ENCODE measurements around the gene SEMA3F. TPM values are rescaled to one million over a fixed set of nuclear protein-coding genes. Genes with fewer than 3 reads are reported as not detected.

Gene SEMA3F
- total RNA-seq, 2 experiments from 2014 or later = not detected

DNA sequence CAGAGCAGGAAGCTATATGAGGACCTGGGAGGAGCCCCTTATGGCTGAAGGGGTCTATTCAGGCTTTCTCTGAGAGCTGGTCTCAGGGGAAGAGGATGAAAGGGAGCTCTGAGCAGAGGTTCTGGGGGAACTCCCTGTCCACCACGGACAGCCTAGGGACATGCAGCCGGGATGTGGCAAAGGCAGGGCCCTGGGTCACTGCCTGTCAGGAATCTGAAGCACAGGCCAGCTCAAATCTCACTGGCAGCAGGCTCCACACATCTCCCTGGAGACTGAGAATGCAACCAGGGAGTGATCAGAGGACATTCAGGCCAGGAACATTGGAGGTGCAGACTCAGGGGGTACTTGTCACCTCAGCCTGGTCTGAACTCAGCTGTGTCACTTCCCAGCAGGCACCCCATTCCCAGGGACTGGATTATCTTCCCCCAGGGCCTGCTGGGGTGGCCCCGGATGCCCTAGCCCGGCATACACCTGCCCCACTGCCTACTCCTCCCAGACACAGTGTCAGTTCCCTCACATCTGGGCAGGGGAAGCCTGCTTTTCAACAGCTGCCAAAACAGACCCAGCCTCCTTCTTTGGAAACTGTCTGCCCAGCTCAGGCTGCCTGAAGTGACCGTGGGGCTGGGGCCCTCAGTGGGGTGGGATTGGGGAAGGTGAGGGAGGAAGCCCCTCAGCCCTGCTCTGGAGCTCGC is 18.3 kb upstream of the SEMA3F start:
- no peak for DNase-seq
- peaks cover 11% of the 10 kb centered on the region for H3K4me1 Mint-ChIP-seq
- no peak overlapping the region for H3K4me3 Mint-ChIP-seq
- H3K36me3 Mint-ChIP-seq (ENCODE audit: low read depth) = no peaks in the 10 kb centered on the region
- POLR2A ChIA-PET = interaction anchor here (0.5 kb wide), 1 partner anchor 528 kb away, joined by 3 read pairs; no protein-coding TSS in a partner anchor
- H3K27ac Mint-ChIP-seq = peak overlapping the region; percentile 41
- no peaks in the 10 kb centered on the region for H3K27me3 Mint-ChIP-seq
- no peaks in the 10 kb centered on the region for H3K9me3 Mint-ChIP-seq
- CTCF ChIA-PET = interaction anchor here (1.0 to 1.5 kb wide), 5 partner anchors 7 to 85 kb away, joined by 3 to 4 read pairs (median 4); no protein-coding TSS in a partner anchor

DNA sequence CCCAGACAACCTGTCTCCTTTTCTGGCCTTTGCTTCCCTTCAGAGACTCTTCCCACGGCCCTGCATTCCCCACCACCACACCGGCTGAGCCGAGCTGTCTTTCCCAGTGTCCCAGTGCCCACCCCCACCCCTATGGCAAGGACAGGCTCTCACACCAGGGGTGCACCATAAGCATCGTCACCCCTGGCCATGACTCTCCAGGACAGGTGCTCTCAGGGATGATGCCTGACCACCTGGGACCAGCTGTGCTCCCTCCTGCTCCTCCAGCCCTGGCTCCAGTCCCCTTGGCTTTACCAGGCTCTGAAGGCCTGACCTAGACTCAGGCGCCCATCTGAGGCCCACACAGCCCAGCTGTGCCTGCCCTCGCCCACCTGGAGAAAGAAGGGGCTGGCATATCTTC is 17.6 kb upstream of the SEMA3F start:
- Mint-ChIP-seq H3K4me1 (peaks cover 11% of the 10 kb centered on the region), H3K4me3 (no peak overlapping the region), H3K36me3 (ENCODE audit: low read depth) (no peaks in the 10 kb centered on the region), H3K27me3 (no peaks in the 10 kb centered on the region), H3K27ac (no peak overlapping the region), H3K9me3 (no peaks in the 10 kb centered on the region)
- CTCF ChIA-PET = interaction anchor here (1.0 to 1.4 kb wide), 4 partner anchors 8 to 85 kb away, joined by 3 to 4 read pairs (median 3); no protein-coding TSS in a partner anchor
- no peak for DNase-seq
- POLR2A ChIA-PET = interaction anchor here (0.5 kb wide), 1 partner anchor 527 kb away, joined by 3 read pairs; no protein-coding TSS in a partner anchor

- Mint-ChIP-seq H3K27me3 (no peaks in the 10 kb centered on the region), H3K4me3 (no peak overlapping the region), H3K9me3 (no peaks in the 10 kb centered on the region), H3K36me3 (ENCODE audit: low read depth) (no peaks in the 10 kb centered on the region), H3K4me1 (peaks cover 11% of the 10 kb centered on the region), H3K27ac (peak overlapping the region; percentile 19)
- ChIA-PET POLR2A (interaction anchor here (0.5 kb wide), 1 partner anchor 13 kb away, joined by 3 read pairs; no protein-coding TSS in a partner anchor), CTCF (interaction anchor here (1.0 to 1.4 kb wide), 4 partner anchors 9 to 84 kb away, joined by 3 to 5 read pairs (median 3); no protein-coding TSS in a partner anchor)
- DNase-seq = no peak
Observed at GRCh38 chr3:50138266-50139200, 16.6 kb upstream of the SEMA3F start.

DNA sequence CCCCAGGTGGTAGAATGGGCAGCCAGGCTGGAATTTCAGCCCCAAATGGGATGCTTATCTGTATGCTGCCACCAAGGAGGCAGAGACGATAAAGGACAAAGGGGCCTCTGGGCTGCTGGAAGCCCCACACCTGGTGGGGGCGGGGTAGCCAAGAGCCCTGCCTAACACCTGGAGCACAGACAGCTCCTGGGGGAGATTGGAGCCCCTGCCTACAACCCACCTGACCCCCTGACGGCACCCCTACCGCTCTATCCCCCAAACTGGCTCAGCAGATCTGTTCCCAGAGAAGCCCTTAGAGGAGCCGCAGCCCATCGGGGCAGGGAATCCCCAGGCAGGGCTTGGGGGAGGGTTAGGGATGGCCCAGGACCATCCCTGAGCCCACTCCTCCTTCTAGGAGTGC is 15.8 kb upstream of the SEMA3F start:
- Mint-ChIP-seq H3K27me3 (no peaks in the 10 kb centered on the region), H3K4me1 (peaks cover 11% of the 10 kb centered on the region), H3K9me3 (no peaks in the 10 kb centered on the region), H3K27ac (no peak overlapping the region), H3K36me3 (ENCODE audit: low read depth) (no peaks in the 10 kb centered on the region), H3K4me3 (no peak overlapping the region)
- CTCF ChIA-PET = interaction anchor here (0.6 to 1.0 kb wide), 2 partner anchors 10 to 544 kb away, joined by 3 to 5 read pairs; no protein-coding TSS in a partner anchor
- no peak for DNase-seq
- POLR2A ChIA-PET = no interaction called here

- no peaks in the 10 kb centered on the region for H3K9me3 Mint-ChIP-seq
- peaks cover 11% of the 10 kb centered on the region for H3K4me1 Mint-ChIP-seq
- H3K4me3 Mint-ChIP-seq = no peak overlapping the region
- no peaks in the 10 kb centered on the region for H3K36me3 Mint-ChIP-seq (ENCODE audit: low read depth)
- CTCF ChIA-PET = interaction anchor here (0.6 to 1.2 kb wide), 3 partner anchors 9 to 545 kb away, joined by 3 read pairs; no protein-coding TSS in a partner anchor
- H3K27me3 Mint-ChIP-seq = no peaks in the 10 kb centered on the region
- POLR2A ChIA-PET = no interaction called here
- H3K27ac Mint-ChIP-seq = no peak overlapping the region
- DNase-seq = no peak
Observed at GRCh38 chr3:50139718-50140423, 15.3 kb upstream of the SEMA3F start.

- no peak for DNase-seq
- Mint-ChIP-seq H3K4me1 (peaks cover 11% of the 10 kb centered on the region), H3K4me3 (no peak overlapping the region), H3K36me3 (ENCODE audit: low read depth) (no peaks in the 10 kb centered on the region), H3K9me3 (no peaks in the 10 kb centered on the region), H3K27ac (no peak overlapping the region), H3K27me3 (no peaks in the 10 kb centered on the region)
- POLR2A ChIA-PET = no interaction called here
- CTCF ChIA-PET = no interaction called here
Observed at GRCh38 chr3:50140990-50141389, 14.1 kb upstream of the SEMA3F start.

- Mint-ChIP-seq H3K27ac (no peak overlapping the region), H3K4me3 (no peak overlapping the region), H3K9me3 (no peaks in the 10 kb centered on the region), H3K4me1 (no peaks in the 10 kb centered on the region), H3K36me3 (ENCODE audit: low read depth) (no peaks in the 10 kb centered on the region), H3K27me3 (no peaks in the 10 kb centered on the region)
- DNase-seq = no peak
- ChIA-PET POLR2A (no interaction called here), CTCF (no interaction called here)
Observed at GRCh38 chr3:50146316-50146901, 8.7 kb upstream of the SEMA3F start.

GRCh38 chr3:50147016-50147415 is 8.1 kb upstream of the SEMA3F start:
- H3K9me3 Mint-ChIP-seq = no peaks in the 10 kb centered on the region
- no peaks in the 10 kb centered on the region for H3K36me3 Mint-ChIP-seq (ENCODE audit: low read depth)
- POLR2A ChIA-PET = no interaction called here
- no peaks in the 10 kb centered on the region for H3K4me1 Mint-ChIP-seq
- no peak overlapping the region for H3K4me3 Mint-ChIP-seq
- H3K27ac Mint-ChIP-seq = no peak overlapping the region
- CTCF ChIA-PET = no interaction called here
- H3K27me3 Mint-ChIP-seq = no peaks in the 10 kb centered on the region
- no peak for DNase-seq

DNA sequence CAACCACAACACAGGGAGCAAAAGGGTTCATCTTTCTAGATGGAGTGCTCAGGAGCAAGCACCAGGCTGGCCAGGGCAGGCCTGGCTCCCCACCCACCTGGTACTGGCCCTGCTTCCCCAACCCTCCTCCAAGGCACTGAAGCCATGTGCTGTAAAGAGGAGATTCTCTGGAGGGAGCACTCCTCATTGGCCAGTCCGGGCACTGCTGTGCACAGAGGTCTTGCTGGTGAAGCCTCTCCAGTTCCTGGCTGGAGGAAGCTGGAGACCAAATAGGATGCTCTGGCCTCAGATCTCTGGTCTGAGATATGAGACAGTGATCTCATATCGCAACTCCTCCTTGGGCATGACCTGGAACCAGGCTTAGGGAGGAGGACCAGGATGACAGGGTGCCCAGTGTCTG is 7.7 kb upstream of the SEMA3F start:
- H3K9me3 Mint-ChIP-seq = no peaks in the 10 kb centered on the region
- H3K27me3 Mint-ChIP-seq = peaks cover 2% of the 10 kb centered on the region
- H3K4me1 Mint-ChIP-seq = no peaks in the 10 kb centered on the region
- no peak overlapping the region for H3K4me3 Mint-ChIP-seq
- no peaks in the 10 kb centered on the region for H3K36me3 Mint-ChIP-seq (ENCODE audit: low read depth)
- H3K27ac Mint-ChIP-seq = no peak overlapping the region
- no peak for DNase-seq
- CTCF ChIA-PET = interaction anchor here (1.2 kb wide), 1 partner anchor 32 kb away, joined by 4 read pairs; no protein-coding TSS in a partner anchor
- POLR2A ChIA-PET = no interaction called here

DNA sequence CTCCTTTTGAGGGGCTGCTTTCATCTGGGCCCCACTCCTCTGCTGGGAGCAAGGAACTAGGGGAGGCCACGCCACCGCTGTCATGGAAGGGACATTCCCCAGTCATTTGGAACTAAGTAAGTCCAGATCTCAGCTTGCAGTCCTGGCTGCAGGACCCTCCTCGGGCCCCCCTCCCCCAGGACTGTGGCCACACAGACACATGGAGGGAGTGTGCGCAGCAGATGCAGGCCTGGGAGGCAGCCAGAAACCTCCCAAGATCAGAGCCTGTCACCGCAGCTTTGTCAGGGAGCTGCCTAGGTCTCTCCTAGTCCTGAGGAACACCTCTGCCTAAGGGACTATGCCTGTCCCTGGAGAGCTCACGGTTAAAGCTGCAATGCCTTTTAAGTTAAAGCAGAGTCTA is 7.3 kb upstream of the SEMA3F start:
- CTCF ChIA-PET = interaction anchor here (1.2 kb wide), 1 partner anchor 32 kb away, joined by 4 read pairs; no protein-coding TSS in a partner anchor
- no peaks in the 10 kb centered on the region for H3K4me1 Mint-ChIP-seq
- H3K27me3 Mint-ChIP-seq = peaks cover 4% of the 10 kb centered on the region
- POLR2A ChIA-PET = no interaction called here
- no peak overlapping the region for H3K4me3 Mint-ChIP-seq
- no peaks in the 10 kb centered on the region for H3K36me3 Mint-ChIP-seq (ENCODE audit: low read depth)
- DNase-seq = no peak
- no peaks in the 10 kb centered on the region for H3K9me3 Mint-ChIP-seq
- no peak overlapping the region for H3K27ac Mint-ChIP-seq

- no peaks in the 10 kb centered on the region for H3K9me3 Mint-ChIP-seq
- no peak for DNase-seq
- ChIA-PET POLR2A (no interaction called here), CTCF (interaction anchor here (0.5 to 0.9 kb wide), 3 partner anchors 13 to 443 kb away, joined by 3 read pairs; no protein-coding TSS in a partner anchor)
- no peak overlapping the region for H3K27ac Mint-ChIP-seq
- peaks cover 8% of the 10 kb centered on the region for H3K4me1 Mint-ChIP-seq
- H3K4me3 Mint-ChIP-seq = no peak overlapping the region
- H3K36me3 Mint-ChIP-seq (ENCODE audit: low read depth) = no peaks in the 10 kb centered on the region
- H3K27me3 Mint-ChIP-seq = peaks cover 19% of the 10 kb centered on the region
Observed at GRCh38 chr3:50150404-50150750, 4.7 kb upstream of the SEMA3F start.
